Fibroblast of the aortic adventitia (primary cell): Measurements from ENCODE around the gene CSAD. TPM values are rescaled to one million over a fixed set of nuclear protein-coding genes. Genes with fewer than 3 reads are reported as not detected.

Source experiments
- DNase-seq: peaks from one replicate; pipeline ENCODE4 v3.0.0-alpha.2; 2010; ENCODE audit warnings: low read depth
- H3K4me3 ChIP-seq: 2 replicates; pipeline ENCODE4 v1.5.1; 2011; ENCODE audit warnings: low read depth, mild to moderate bottlenecking, control low read depth, low read length, moderate library complexity
- total RNA-seq: library from RNA; depleted of rRNA; stranded (reverse); fragments of >200 nt; gene quantifications from 2 replicates; pipeline ENCODE4 v1.2.3, GENCODE V29; 2012; ENCODE audit warnings: low replicate concordance
- TF ChIP-seq, protein P1 (sequence below): IDR thresholded peaks from 2 replicates; pipeline ENCODE4 v1.5.1; 2011; ENCODE audit warnings: mild to moderate bottlenecking, low read length, control low read depth, inconsistent platforms; ENCODE audit not compliant: insufficient read depth

Gene CSAD
- total RNA-seq, 1 donor = 8.7 TPM

DNA sequence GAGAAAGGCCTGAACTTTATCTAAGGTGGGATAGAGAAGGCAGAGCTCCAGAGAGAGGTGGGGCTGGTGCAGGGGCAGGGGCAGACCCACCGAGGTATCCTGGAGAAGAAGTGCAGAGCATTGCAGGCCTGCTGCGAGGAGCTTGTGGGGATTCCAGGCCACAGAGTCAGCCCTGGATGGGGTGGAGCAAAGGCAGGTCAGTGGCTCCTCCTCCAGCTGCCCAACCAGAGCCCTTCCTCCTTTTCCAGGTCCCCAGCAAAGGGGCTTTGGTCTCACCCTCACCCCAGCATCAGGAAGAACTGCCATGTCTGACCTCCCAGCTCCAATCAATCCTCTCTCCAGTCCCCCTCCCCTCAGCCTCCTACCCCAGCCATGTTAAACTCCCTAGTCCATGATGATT, 20.1 kb downstream of the CSAD start:
- TF ChIP-seq, protein P1, sequence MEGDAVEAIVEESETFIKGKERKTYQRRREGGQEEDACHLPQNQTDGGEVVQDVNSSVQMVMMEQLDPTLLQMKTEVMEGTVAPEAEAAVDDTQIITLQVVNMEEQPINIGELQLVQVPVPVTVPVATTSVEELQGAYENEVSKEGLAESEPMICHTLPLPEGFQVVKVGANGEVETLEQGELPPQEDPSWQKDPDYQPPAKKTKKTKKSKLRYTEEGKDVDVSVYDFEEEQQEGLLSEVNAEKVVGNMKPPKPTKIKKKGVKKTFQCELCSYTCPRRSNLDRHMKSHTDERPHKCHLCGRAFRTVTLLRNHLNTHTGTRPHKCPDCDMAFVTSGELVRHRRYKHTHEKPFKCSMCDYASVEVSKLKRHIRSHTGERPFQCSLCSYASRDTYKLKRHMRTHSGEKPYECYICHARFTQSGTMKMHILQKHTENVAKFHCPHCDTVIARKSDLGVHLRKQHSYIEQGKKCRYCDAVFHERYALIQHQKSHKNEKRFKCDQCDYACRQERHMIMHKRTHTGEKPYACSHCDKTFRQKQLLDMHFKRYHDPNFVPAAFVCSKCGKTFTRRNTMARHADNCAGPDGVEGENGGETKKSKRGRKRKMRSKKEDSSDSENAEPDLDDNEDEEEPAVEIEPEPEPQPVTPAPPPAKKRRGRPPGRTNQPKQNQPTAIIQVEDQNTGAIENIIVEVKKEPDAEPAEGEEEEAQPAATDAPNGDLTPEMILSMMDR = no peak
- no peak overlapping the region for H3K4me3 ChIP-seq
- no peak for DNase-seq

DNA sequence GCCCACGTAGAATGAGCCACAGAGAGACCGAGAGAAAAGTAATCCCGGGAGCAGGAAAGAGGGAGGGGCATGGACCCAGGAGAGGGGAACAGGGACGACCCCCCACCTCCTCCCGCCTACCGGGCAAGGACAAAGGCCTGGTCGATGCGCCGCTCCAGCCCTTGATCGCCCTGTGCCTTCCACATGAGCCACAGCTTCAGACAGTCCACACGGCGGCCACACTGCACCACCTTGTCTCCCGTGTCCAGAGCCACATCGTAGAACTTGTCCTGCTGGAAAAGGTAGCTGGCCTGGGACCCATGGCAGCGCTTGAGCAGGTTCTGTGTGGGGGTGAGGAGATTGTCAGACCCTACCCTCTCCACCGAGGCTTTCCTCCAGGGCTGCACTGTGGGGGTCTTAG, 20.7 kb downstream of the CSAD start:
- TF ChIP-seq, protein P1 = no peak
- no peak for DNase-seq
- no peak overlapping the region for H3K4me3 ChIP-seq

DNA sequence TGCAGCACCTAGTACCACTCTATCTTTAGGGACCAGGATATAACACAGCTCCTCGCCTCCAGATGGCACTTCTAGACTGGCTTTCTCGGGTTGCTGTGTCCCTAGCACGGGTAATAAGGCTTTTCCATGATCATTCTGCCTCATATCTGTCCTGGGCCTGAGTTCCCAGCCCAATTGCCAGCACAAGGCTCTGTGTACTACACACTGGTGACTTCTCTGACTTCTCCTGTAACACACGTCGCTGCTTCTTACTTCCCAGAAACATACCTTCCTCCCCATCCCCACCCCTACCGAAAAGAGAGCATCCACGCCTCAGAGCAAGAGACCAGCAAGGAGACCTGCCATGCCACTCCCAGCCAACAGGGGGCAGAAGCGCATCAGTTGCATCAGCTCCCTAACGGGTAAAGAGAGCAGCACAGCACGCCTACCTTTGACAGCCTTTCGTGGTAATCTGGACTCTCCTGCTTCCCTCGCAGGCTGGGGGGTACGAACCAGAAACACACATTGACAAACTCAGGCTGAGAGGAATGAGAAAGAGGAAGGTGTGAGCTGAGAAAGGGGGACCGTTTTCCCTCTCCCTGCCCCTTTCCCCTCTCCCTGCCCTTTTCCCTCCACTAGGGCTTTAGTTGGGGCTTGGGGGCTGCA, 21.4 kb downstream of the CSAD start:
- no peak overlapping the region for H3K4me3 ChIP-seq
- TF ChIP-seq, protein P1 = peak; percentile 100
- peak; percentile 82 for DNase-seq

DNA sequence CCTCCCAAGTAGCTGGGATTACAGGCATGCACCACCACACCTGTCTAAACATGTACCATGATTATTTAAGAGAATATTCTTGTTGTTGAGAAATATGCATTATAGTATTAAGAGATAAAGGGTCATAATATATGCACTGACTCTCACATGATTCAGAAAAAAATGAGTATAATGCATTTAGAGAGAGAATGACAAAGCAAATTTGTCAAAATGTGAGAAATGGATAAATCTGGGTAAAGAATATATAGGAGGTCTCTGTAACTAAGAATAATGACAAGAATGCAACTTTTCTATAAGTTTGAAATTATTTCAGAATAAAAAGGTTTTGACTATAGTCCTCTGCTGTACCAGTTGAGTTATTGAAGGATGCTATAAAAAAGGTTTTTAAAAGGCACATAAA, 28.3 kb downstream of the CSAD start:
- TF ChIP-seq, protein P1 = no peak
- no peak for DNase-seq
- no peak overlapping the region for H3K4me3 ChIP-seq

DNA sequence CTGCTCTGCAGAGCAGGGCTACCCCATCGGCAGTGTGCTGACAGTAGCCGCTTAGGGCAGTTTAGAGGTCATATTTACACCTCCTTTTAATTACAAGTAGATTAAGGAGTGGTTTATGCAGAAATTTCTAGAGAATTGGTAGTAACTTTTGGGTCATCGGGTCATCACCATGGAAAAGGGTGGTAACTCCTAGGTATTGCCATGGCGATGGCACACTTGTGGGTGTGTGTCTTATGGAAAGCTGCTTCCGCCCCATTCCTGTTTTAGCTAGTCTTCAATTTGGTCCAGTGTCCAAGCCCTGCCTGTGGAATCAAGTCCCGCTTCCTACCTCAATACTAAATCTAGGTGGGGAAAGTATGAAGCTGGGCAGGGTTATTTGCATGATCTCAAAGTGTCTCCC, 29.7 kb downstream of the CSAD start:
- no peak for DNase-seq
- H3K4me3 ChIP-seq = no peak overlapping the region
- TF ChIP-seq, protein P1 = no peak

DNA sequence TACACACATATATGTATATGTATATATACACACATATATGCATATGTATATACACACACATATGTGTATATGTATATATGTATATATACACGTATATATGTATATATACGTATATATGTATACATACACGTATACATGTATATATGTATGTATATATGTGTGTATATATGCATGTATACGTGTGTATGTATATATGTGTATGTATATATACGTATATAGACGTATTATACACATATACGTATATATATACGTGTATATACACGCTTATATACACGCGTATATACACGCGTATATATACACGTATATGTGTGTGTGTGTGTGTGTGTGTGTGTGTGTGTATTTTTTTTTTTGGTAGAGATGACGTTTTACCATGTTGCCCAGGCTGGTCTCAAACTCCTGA, 33.1 kb downstream of the CSAD start:
- TF ChIP-seq, protein P1 = no peak
- no peak overlapping the region for H3K4me3 ChIP-seq
- DNase-seq = no peak

DNA sequence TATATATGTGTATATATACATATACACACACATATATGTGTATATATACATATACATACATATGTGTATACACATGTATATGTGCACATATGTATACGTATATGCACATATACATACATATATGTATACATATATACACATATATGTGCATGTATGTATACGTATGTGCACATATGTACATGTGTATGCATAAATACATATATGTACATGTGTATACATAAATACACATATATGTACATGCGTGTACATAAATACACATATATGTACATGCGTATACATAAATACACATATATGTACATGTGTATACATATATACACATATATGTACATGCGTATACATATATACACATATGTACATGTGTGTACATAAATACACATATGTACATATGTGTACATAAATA, 33.5 kb downstream of the CSAD start:
- no peak for DNase-seq
- H3K4me3 ChIP-seq = no peak overlapping the region
- TF ChIP-seq, protein P1 = no peak
